GM18517 (cell line): ENCODE measurements around the gene GPR107.

Experiments
- ATAC-seq: cut with Tn5 transposase; IDR thresholded peaks from one replicate; pipeline ENCODE4 v1.9.1; 2021; ENCODE audit warnings: mild to moderate bottlenecking, moderate library complexity; ENCODE audit not compliant: unreplicated experiment

Gene GPR107

DNA sequence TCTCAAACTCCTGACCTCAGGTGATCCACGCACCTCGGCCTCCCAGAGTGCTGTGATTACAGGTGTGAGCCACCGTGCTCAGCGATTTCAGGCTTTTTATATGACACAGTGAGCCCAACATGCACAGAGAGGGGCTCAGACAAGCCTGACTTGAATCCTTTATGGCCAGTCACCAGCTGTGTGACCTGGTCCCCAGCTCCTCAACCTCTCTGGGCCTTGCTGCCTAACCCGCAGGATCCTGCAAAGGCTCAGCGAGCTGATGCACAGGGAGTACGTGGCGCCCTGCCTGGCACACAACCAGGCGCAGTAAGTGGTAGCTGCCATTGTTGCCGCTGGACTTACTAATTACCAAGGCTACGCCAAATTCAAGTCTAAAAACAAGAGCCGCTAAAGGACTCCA lies 101.9 kb downstream of the GPR107 start:
- ATAC-seq: no peak

DNA sequence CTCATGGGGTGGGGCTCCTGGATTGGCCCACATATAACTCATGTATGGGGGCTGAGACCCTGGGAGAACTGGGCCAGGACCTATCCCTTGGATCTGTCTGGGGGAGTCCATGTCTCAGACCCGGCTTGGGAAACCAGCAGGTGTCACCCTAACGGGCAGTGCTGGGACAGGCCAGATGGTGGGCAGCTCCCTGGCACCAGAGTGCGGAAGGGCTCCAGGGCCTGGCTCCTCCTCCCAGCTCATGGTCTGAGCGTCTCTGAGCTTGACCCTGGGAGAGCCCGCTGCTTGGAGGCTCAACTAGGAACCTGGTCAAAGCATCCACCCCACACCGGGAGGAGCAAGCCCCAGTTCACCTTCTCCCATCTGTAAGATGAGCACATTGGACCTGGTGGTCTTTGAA lies 103.0 kb downstream of the GPR107 start:
- ATAC-seq: no peak

DNA sequence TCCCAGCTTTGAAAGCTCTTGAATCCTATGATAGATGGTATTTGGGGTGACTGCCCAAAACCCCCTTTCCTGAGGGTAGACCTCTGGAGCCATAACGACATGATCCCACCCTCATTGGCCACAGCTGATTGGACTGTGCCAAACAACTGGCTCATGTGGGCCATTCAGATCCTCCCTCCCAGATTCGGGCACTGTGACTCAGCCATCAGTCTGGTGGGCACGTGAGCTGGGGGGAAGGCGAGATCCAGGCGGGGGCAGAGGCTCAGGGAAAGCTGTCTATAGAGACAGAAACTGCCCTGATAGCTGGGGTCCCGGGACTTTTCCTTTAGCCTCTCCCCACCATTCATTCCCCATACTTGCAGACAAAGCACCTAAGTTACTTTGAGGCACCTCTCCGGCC lies 103.4 kb downstream of the GPR107 start:
- no peak for ATAC-seq

DNA sequence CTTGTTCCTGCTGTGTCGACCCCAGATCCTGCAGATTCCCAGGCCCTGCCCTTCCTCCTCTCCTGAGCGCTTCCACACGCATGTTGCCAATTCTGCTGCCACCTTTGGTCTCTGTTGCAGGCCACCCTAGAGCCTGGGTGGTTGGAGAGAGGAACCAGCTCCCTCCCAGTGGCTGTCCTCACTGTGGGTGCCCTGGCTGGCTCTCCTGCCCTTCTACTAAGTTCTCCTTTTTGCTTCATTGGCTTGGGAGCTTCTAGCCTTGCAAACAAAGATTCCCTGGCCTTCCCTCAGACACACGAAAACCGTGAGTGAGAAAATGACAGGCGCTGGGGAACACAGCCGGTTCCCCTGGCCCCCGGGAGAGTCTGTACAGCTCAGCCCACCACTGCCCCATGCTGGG lies 104.3 kb downstream of the GPR107 start:
- ATAC-seq: no peak

DNA sequence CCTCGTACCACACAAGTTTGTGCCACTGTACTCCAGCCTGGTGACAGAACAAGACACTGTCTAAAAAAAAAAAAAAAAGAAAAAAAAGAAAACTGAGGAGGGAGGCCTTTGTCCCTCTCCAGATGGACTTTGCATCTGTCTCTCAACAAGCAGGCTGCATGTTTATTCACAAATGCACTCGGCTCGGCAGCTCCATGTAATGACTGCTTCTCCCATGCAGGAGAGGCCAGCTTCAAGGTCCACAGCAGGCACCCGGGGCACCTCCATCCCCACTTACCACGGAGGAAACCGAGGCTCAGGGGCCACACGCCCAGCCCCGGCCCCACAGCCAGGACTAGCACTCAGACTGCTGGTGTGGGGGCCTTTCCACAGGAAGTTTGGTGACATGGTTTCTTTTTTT lies 105.4 kb downstream of the GPR107 start:
- ATAC-seq: no peak

DNA sequence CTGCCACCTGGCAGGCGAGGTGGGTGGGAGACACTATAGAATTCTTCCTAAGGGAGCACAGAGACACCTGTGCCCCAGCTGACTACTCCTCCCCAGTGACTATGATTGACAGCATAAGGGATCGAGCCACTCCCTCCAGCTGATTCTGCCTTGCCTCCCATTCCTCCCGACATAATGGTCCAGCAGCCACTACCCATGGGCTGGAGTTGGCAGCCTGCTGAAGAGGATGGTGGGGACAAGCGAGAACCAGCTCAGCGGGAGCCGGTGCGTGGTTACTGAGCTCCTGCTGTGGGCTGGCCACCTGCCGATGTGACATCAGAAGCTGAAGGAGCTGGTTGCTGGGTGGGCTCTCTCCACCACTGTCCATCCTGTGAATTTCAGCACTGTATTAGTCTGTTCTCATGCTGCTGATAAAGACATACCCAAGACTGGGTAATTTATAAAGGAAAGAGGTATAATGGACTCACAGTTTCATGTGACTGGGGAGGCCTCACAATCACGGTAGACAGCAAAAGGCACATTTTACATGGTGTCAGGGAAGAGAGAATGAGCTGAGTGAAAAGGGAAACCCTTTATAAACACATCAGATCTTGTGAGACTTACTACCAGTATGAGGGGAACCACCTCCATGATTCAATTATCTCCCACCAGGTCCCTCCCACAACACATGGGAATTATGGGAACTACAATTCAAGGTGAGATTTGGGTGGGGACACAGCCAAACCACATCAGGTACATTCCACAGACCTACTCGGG lies 106.4 kb downstream of the GPR107 start:
- ATAC-seq: no peak

GRCh38 chr9:130160862-130161470 lies 107.3 kb downstream of the GPR107 start:
- ATAC-seq: no peak

DNA sequence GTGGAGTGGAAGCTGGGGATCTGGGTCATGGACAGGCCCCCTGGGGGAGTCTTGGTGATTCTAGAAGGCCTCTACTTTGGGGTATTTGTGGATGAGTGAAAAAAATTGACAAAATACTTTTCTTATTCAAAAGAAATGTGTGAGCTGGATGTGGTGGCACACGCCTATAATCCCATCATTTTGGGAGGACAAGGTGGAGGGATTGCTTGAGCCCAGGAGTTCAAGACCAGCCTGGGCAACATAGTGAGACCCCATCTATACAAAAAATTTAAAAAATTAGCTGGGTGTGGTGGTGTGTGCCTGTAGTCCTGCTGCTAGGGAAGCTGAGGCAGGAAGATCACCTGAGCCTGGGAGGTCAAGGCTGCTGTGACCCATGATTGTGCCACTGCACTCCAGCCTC lies 111.9 kb downstream of the GPR107 start:
- ATAC-seq: no peak

DNA sequence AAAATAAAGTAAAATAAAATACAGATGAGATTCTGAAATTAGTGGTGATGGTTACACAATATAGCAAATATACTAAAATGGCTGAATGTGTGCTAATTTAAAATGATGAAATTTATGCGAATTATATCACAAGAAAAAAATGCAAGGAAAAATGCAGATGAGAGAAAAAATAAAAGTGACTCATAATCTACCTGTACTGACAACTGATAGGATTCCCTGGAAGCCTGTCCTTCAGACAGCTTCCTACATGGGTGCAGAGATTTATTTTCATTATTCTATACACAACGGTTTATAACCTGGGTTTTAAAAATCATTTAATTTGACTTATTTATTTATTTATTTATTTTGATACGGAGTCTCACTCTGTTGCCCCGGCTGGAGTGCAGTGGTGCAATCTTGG lies 112.7 kb downstream of the GPR107 start:
- no peak for ATAC-seq

GRCh38 chr9:130167927-130168326 lies 114.2 kb downstream of the GPR107 start:
- ATAC-seq: no peak

GRCh38 chr9:130171226-130172148 lies 117.8 kb downstream of the GPR107 start:
- no peak for ATAC-seq

- no peak for ATAC-seq
These were observed 118.6 kb downstream of the GPR107 start, which contains the start of gene NCS1 for GRCh38 chr9:130172161-130172857. Gene NCS1, plus strand, starts transcription at chr9:130172404. Its CDS starts 260 bp downstream, at chr9:130172664.

GRCh38 chr9:130172858-130173665 lies 119.4 kb downstream of the GPR107 start:
- ATAC-seq: no peak

- ATAC-seq: no peak
These were observed 119.9 kb downstream of the GPR107 start for GRCh38 chr9:130173666-130173983.

- ATAC-seq: no peak
These were observed 120.3 kb downstream of the GPR107 start for GRCh38 chr9:130174025-130174424.

GRCh38 chr9:130174920-130175321 lies 121.2 kb downstream of the GPR107 start:
- no peak for ATAC-seq

- no peak for ATAC-seq
These were observed 121.6 kb downstream of the GPR107 start for GRCh38 chr9:130175355-130175754.

DNA sequence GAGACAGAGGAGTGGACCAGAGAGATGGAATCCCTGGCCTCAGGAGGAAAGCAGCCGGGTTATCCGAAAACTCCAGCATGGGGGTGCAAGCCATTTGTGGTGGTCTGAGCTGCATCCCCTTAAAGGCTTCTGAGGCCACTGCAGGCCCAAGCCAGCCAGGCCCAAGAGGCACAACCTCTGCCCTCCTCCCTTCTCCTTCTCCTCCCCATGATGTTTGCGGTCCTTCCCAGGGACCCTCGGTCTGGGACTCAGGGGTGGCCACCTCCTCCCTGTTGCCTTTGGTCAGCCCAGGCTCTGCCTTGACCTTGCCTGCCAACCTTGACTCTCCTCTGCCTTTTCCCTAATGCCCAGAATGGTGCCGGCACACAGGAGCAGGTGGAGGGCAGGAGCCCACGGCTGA lies 123.1 kb downstream of the GPR107 start:
- ATAC-seq: no peak

- no peak for ATAC-seq
These were observed 124.4 kb downstream of the GPR107 start for GRCh38 chr9:130177898-130178805.
